ENCODE results near the gene TNFRSF18. TPM values are rescaled to one million over a fixed set of nuclear protein-coding genes. Genes with fewer than 3 reads are reported as not detected.

TNFRSF18 gene
- total RNA-seq, 1 donor from 2014 or later = not detected

- H3K4me1 Mint-ChIP-seq (ENCODE audit: low read depth) = peaks cover 4% of the 10 kb centered on the region
- no peak overlapping the region for H3K4me3 Mint-ChIP-seq (ENCODE audit: unreplicated experiment)
Observed at GRCh38 chr1:1242461-1243265, 36.3 kb upstream of the TNFRSF18 start.

GRCh38 chr1:1241588-1242219 is 35.3 kb upstream of the TNFRSF18 start:
- Mint-ChIP-seq H3K4me1 (ENCODE audit: low read depth) (peaks cover 8% of the 10 kb centered on the region), H3K36me3 (ENCODE audit: low read depth) (no peaks in the 10 kb centered on the region), H3K27me3 (ENCODE audit: low read depth) (no peaks in the 10 kb centered on the region), H3K27ac (ENCODE audit: unreplicated experiment) (no peak overlapping the region), H3K9me3 (ENCODE audit: low read depth) (no peaks in the 10 kb centered on the region), H3K4me3 (ENCODE audit: unreplicated experiment) (no peak overlapping the region)
- DNase-seq (ENCODE audit: low spot score) = no peak
- TF ChIP-seq CTCF (IDR thresholded peaks at IDR 0.05) = no peak

More at GRCh38 chr1:1242461-1243265, 36.3 kb upstream of the TNFRSF18 start:
- Mint-ChIP-seq H3K9me3 (ENCODE audit: low read depth) (no peaks in the 10 kb centered on the region), H3K27me3 (ENCODE audit: low read depth) (no peaks in the 10 kb centered on the region), H3K36me3 (ENCODE audit: low read depth) (no peaks in the 10 kb centered on the region), H3K27ac (ENCODE audit: unreplicated experiment) (no peak overlapping the region)
- no peak for TF ChIP-seq CTCF (IDR thresholded peaks at IDR 0.05)
- DNase-seq (ENCODE audit: low spot score) = no peak

- no peak for DNase-seq (ENCODE audit: low spot score)
- TF ChIP-seq CTCF (IDR thresholded peaks at IDR 0.05) = no peak
- Mint-ChIP-seq H3K9me3 (ENCODE audit: low read depth) (no peaks in the 10 kb centered on the region), H3K27me3 (ENCODE audit: low read depth) (no peaks in the 10 kb centered on the region), H3K4me3 (ENCODE audit: unreplicated experiment) (no peak overlapping the region), H3K27ac (ENCODE audit: unreplicated experiment) (no peak overlapping the region), H3K36me3 (ENCODE audit: low read depth) (no peaks in the 10 kb centered on the region), H3K4me1 (ENCODE audit: low read depth) (peaks cover 8% of the 10 kb centered on the region)
Observed at GRCh38 chr1:1240822-1241587, 34.6 kb upstream of the TNFRSF18 start.

- TF ChIP-seq CTCF (IDR thresholded peaks at IDR 0.05) = no peak
- DNase-seq (ENCODE audit: low spot score) = no peak
- Mint-ChIP-seq H3K4me1 (ENCODE audit: low read depth) (peaks cover 8% of the 10 kb centered on the region), H3K4me3 (ENCODE audit: unreplicated experiment) (no peak overlapping the region), H3K9me3 (ENCODE audit: low read depth) (no peaks in the 10 kb centered on the region), H3K27me3 (ENCODE audit: low read depth) (no peaks in the 10 kb centered on the region), H3K27ac (ENCODE audit: unreplicated experiment) (no peak overlapping the region), H3K36me3 (ENCODE audit: low read depth) (no peaks in the 10 kb centered on the region)
Observed at GRCh38 chr1:1240348-1240732, 33.9 kb upstream of the TNFRSF18 start.

Measured in chondrocyte (in vitro differentiated cells).